Spleen (tissue), 11 donors: ENCODE data around the gene KCNK17. TPM values are rescaled to one million over a fixed set of nuclear protein-coding genes. Genes with fewer than 3 reads are reported as not detected.

Experiments used
- DNase-seq: peaks from one replicate; pipeline ENCODE4 v3.0.0-alpha.2; 2020
- H3K27ac ChIP-seq, 8 donors: fragments of 200-600 bp; sonication (generic) in 7 of 8; 1 replicate in 4 of 8; 2 replicates in 4 of 8; pipeline versions ENCODE4 v1.5.0 to v1.8.0; 2016 to 2021; ENCODE audit warnings: inconsistent platforms in 4 of 8, mild to moderate bottlenecking in 4 of 8, moderate library complexity in 1 of 8
- H3K27me3 ChIP-seq, 7 donors: fragments of 200-600 bp; sonication (generic) in 6 of 7; replicated peaks in 1 of 7; 1 replicate in 4 of 7; 2 replicates in 3 of 7; pipeline versions ENCODE4 v1.5.0 to v1.8.0; 2016 to 2021; ENCODE audit warnings: inconsistent platforms in 3 of 7, mild to moderate bottlenecking in 1 of 7
- H3K36me3 ChIP-seq, 6 donors: fragments of 200-600 bp; sonication (generic) in 5 of 6; 1 replicate in 4 of 6; 2 replicates in 2 of 6; pipeline versions ENCODE4 v1.5.0 to v1.8.0; 2016 to 2021; ENCODE audit warnings: inconsistent platforms in 2 of 6
- H3K4me1 ChIP-seq, 6 donors: fragments of 200-600 bp; sonication (generic) in 5 of 6; 1 replicate in 3 of 6; 2 replicates in 3 of 6; pipeline versions ENCODE4 v1.5.0 to v1.8.0; 2016 to 2021; ENCODE audit warnings: inconsistent platforms in 3 of 6
- H3K4me3 ChIP-seq, 8 donors: fragments of 200-600 bp; sonication (generic) in 7 of 8; 1 replicate in 4 of 8; 2 replicates in 4 of 8; pipeline versions ENCODE4 v1.5.0 to v1.8.0; 2016 to 2021; ENCODE audit warnings: inconsistent platforms in 4 of 8, mild to moderate bottlenecking in 4 of 8, moderate library complexity in 2 of 8
- H3K9me3 ChIP-seq, 8 donors: fragments of 200-600 bp; sonication (generic) in 7 of 8; 1 replicate in 4 of 8; 2 replicates in 4 of 8; pipeline versions ENCODE4 v1.5.0 to v1.8.0; 2016 to 2021; ENCODE audit warnings: inconsistent platforms in 4 of 8
- CTCF ChIP-seq, 11 experiments: fragments of 200-600 bp in 7 of 11; fragments of 450-650 bp in 4 of 11; sonication (generic) in 4 of 11; IDR thresholded peaks in 8 of 11; conservative IDR thresholded peaks in 3 of 11; 1 replicate in 7 of 11; 2 replicates in 4 of 11; pipeline versions ENCODE4 v1.4.0 to v1.8.0; 2016 to 2021; ENCODE audit warnings: antibody characterized with exemption in 11 of 11, inconsistent platforms in 4 of 11, mild to moderate bottlenecking in 1 of 11
- POLR2A ChIP-seq, 3 donors: fragments of 450-650 bp; IDR thresholded peaks; one replicate each; pipeline ENCODE4 v1.5.1; 2017; ENCODE audit warnings: antibody characterized with exemption in 3 of 3, mild to moderate bottlenecking in 1 of 3
- POLR2AphosphoS5 ChIP-seq, 3 donors: sonication (generic); formaldehyde crosslinking; IDR thresholded peaks; one replicate each; pipeline ENCODE4 v1.5.1; 2017; ENCODE audit warnings: antibody characterized with exemption in 3 of 3
- WGBS, 5 donors: extraction: QIAGEN DNeasy Blood & Tissue Kit in 3 of 5; methylation state at CpG; one replicate each; pipeline versions ENCODE4 v1.1.5 to v1.1.7; 2013 to 2018; 5-methylcytosine and 5-hydroxymethylcytosine counted together
- intact Hi-C: fragments of 100-400 bp; cut with DNase I; formaldehyde crosslinking; loops from one replicate; pipeline ENCODE4 v1.15.0; 2023; ENCODE audit warnings: low total_unique reads
- polyA plus RNA-seq, 3 donors: library from polyadenylated mRNA; stranded (reverse); fragments of 200-250 nt; gene quantifications; one replicate each; pipeline ENCODE4 v1.2.1, GENCODE V29; 2013
- total RNA-seq, 7 donors: library from RNA; depleted of rRNA in 3 of 7; stranded (reverse); fragments of >200 nt in 3 of 7; fragmentation: NEBNext Ultra II Directional in 4 of 7; extraction: Animal tissue kit (Norgen Biotek cat#: 25700) in 4 of 7; gene quantifications; one replicate each; pipeline versions ENCODE4 v1.1.0 to v1.2.1, GENCODE V29; 2016 to 2021
- donor health status: healthy with polysubstance abuse.
- donor health status: DM: no; HTN: no; CAD: no; lungs with moderate emphysema.
- donor health status: DM: no; HTN: no; CAD: no.
- donor health status: Bipolar disorder and iron deficiency.
- donor health status: healthy.
- donor health status: DM: no; HTN: no; CAD: no.
- donor health status: DM: yes; HTN: yes; CAD: no.

The KCNK17 gene
- total and polyA plus RNA-seq, 10 donors = 0.16 to 0.98 (median 0.46) TPM; not detected in 2

GRCh38 chr6:39296745-39297640 lies 17.2 kb downstream of the KCNK17 start:
- peaks cover 0 to 10% (median 0%) of the 10 kb centered on the region in 7 donors for H3K27me3 ChIP-seq
- TF ChIP-seq POLR2A (IDR thresholded peaks at IDR 0.05) (no peak), POLR2AphosphoS5 (IDR thresholded peaks at IDR 0.05) (no peak), CTCF (IDR thresholded peaks at IDR 0.05 in 8 of 11, conservative IDR thresholded peaks at IDR 0.05 in 3 of 11) (no peak)
- intact Hi-C loops = no loop called here
- H3K4me1 ChIP-seq = no peaks in the 10 kb centered on the region
- no peak for DNase-seq
- no peaks in the 10 kb centered on the region for H3K9me3 ChIP-seq
- 61 to 83% (median 73%) methylated on average over 17 to 18 of the region's 18 CpGs for WGBS, 5 donors
- H3K4me3 ChIP-seq = no peak overlapping the region
- no peak overlapping the region for H3K27ac ChIP-seq
- no peaks in the 10 kb centered on the region for H3K36me3 ChIP-seq

GRCh38 chr6:39295611-39296011 lies 18.6 kb downstream of the KCNK17 start:
- Histone ChIP-seq H3K4me1 (no peaks in the 10 kb centered on the region), H3K27ac (no peak overlapping the region), H3K36me3 (no peaks in the 10 kb centered on the region), H3K9me3 (no peaks in the 10 kb centered on the region), H3K4me3 (no peak overlapping the region), H3K27me3 (peaks cover 0 to 10% (median 0%) of the 10 kb centered on the region in 7 donors)
- TF ChIP-seq POLR2AphosphoS5 (IDR thresholded peaks at IDR 0.05) (no peak), POLR2A (IDR thresholded peaks at IDR 0.05) (no peak), CTCF (IDR thresholded peaks at IDR 0.05 in 8 of 11, conservative IDR thresholded peaks at IDR 0.05 in 3 of 11) (no peak)
- intact Hi-C loops = no loop called here
- WGBS, 5 donors = 67 to 84% (median 79%) methylated on average over 5 of the region's 5 CpGs
- DNase-seq = no peak

- Histone ChIP-seq H3K9me3 (no peaks in the 10 kb centered on the region), H3K4me1 (no peaks in the 10 kb centered on the region), H3K36me3 (no peaks in the 10 kb centered on the region), H3K27ac (no peak overlapping the region), H3K27me3 (peaks cover 0 to 6% (median 0%) of the 10 kb centered on the region in 7 donors), H3K4me3 (no peak overlapping the region)
- 50 to 77% (median 60%) methylated on average over 1 of the region's 1 CpG for WGBS, 5 donors
- TF ChIP-seq POLR2AphosphoS5 (IDR thresholded peaks at IDR 0.05) (no peak), CTCF (IDR thresholded peaks at IDR 0.05 in 8 of 11, conservative IDR thresholded peaks at IDR 0.05 in 3 of 11) (no peak), POLR2A (IDR thresholded peaks at IDR 0.05) (no peak)
- intact Hi-C loops = no loop called here
- DNase-seq = no peak
These were observed 19.3 kb downstream of the KCNK17 start for GRCh38 chr6:39294899-39295298.

- DNase-seq = no peak
- Histone ChIP-seq H3K4me3 (no peak overlapping the region), H3K9me3 (no peaks in the 10 kb centered on the region), H3K27ac (no peak overlapping the region), H3K36me3 (no peaks in the 10 kb centered on the region), H3K27me3 (peaks cover 0 to 6% (median 0%) of the 10 kb centered on the region in 7 donors), H3K4me1 (no peaks in the 10 kb centered on the region)
- intact Hi-C loops = no loop called here
- WGBS, 5 donors = 60 to 72% (median 64%) methylated on average over 5 of the region's 5 CpGs
- no peak for TF ChIP-seq CTCF (IDR thresholded peaks at IDR 0.05 in 8 of 11, conservative IDR thresholded peaks at IDR 0.05 in 3 of 11)
- TF ChIP-seq POLR2AphosphoS5 (IDR thresholded peaks at IDR 0.05) = no peak
- no peak for TF ChIP-seq POLR2A (IDR thresholded peaks at IDR 0.05)
These were observed 20.1 kb downstream of the KCNK17 start for GRCh38 chr6:39294133-39294532.
